GOT3 (cell line): ENCODE measurements around the gene SLX9.
"Not testable (repeated sequence)": the region's sequence is repeated elsewhere in the genome, so short reads cannot be mapped to it uniquely, and the experiment has no call there.

Source experiments
- DNase-seq: peaks from one replicate; lab custom pipeline; 2025; ENCODE audit warnings: mixed read lengths; lab: John Stamatoyannopoulos, UW

Gene SLX9

DNA sequence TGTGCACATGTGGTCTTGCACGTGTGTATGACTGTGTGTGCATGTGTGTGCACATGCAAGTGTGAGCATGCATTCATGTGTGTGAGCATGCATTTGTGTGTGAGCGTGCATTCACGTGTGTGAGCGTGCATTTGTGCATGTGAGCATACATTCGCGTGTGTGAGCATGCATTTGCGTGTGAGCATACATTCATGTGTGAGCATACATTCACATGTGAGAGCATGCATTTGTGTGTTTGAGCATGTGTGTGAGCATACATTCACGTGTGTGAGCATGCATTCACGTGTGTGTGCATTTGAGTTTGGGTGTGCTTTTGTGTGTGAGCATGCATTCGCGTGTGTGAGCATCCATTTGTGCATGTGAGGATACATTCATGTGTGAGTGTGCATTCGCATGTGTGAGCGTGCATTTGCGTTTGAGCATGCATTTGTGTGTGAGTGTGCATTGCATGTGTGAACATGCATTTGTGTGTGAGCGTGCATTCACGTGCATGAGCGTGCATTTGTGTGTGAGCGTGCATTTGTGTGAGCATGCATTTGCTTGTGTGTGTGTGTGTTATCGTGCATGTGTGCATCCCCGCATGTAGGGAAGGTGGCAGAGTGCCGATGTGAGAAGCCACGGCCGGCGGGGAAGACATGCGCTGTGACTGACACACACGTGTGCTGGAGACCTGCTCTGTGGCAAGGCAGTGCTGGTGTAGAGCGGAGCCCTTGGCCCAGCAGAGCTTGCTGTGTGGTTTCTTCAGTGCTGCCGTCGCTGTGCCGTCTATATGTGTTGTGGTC lies 37.4 kb upstream of the SLX9 start:
- DNase-seq = no peak

DNA sequence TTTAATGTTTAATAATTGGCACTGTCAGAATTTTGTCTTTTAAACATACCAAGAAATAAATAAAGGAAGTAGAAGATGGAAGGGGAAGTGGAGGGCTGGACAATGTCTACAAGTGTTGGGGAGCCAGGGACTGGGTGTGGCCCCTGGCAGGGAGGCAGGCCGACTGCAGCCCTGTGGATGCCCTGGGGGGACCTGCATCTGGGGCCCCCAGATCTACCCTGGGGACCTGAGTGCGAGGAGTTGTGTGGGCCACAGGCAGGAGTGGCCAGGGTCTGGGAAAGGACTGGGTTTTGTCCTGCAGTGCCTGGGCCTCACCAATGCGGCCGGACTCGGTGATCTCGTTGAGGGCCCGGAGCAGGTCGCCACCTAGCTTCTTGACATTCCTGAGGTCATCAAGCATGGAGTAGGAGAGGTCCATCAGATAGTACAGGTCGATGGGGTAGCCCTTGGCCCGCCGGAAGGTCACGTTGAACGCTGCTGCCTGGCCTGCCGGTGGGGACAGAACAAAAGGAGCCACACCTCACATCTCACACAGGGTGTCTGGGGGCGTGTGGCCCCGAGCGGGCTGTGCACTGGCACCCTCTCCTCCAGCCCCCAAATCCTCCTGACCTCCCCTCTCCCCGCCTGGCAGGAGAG lies 36.7 kb upstream of the SLX9 start:
- DNase-seq = no peak

DNA sequence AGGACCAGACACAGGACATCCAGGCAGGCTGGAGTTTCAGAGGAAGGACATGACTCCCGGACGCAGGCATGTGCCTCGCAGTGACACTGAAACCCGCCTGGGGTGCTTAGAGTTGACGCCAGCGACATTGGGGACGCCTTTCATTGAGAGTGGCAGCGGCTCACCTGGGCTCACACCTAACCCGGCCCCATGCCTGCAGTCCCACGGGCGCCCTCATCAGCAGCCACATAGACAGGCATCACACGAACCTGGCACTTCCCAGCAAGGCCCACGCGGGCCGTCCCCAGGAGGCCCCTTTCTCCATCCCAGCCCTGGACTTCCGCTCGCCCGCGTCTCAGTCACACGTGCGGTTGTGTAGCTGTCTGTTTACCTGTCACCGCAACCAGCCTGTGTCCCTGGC lies 36.1 kb upstream of the SLX9 start:
- no peak for DNase-seq

DNA sequence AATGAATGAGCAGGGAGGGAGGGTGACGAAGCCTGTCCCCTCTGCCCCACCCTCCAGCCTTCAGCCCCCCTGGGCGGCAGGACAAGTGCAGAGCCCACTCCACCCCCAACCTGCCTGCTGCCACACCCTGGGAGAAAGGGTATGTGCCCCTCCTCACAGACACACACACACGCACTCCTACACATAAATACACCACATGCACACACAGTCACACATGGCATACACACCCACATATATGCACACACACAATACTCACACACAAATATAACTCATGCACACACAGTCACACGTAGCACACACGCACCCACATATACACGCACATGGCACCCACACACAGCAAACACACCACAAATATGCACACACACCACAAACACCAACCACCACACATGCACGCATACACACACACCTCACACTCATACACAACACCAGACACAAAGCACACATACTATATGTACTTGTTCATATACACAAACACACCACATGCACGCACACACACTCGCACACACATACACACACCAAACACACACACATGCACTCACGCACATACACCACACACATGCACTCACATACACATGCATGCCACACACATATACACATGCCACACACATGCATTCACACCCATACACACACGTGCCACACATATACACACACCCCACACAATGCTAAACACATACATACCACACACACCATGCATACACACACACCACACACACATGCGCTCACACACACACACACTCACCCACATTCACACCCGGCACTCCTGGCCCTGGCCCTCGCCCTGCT lies 35.5 kb upstream of the SLX9 start:
- no peak for DNase-seq

DNA sequence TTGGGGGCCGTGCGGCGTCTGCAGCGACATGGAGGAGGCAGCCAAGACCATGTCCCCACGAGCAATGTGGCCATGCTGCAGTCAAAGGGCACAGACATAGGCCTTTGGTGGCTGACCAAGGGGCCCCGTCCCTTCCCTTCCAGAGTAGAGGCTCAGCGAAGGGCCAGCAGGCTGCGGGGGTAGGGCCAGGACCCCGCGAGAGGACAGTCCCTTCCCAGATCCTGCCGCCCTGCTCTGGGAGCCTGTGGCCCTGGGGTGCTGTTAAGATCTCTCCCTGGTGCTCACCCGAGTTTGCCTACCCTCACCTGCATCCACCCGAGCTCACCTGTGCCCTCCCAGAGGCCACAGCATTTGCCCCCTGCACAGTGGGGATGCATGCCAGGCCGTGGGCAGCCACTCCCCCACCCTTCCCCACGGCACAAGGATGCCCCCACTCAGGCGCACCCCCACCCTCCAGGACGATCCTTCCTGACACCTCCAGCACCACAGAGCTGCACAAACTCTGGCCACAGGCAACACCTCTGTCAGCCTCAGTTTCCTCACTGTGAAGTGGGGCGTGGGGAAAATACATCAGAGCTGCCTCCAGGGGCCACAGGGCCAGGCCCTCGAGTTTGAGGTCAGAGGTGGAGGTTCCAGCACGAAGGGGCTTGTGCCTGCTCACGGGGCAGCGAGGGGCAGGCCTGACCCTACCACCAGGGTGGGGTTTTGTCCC lies 34.7 kb upstream of the SLX9 start:
- no peak for DNase-seq

DNA sequence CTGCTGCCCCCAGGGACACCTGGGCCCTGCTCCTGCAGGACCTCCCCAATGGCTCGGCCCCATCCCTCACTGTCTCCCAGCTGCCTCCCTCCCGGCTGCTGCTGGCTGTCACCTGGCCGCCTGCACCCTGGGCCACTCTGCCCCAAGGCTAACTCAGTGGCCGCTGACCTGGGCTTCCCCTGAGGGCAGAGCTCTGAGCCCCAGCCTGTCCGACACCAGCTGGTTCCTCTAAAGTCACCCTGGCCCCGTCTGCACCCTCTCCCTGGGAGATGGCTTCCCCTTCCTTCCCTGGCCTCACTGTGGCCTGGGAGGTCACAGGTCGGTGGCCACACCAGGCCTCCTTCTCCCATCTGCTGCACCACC lies 34.1 kb upstream of the SLX9 start:
- no peak for DNase-seq

DNA sequence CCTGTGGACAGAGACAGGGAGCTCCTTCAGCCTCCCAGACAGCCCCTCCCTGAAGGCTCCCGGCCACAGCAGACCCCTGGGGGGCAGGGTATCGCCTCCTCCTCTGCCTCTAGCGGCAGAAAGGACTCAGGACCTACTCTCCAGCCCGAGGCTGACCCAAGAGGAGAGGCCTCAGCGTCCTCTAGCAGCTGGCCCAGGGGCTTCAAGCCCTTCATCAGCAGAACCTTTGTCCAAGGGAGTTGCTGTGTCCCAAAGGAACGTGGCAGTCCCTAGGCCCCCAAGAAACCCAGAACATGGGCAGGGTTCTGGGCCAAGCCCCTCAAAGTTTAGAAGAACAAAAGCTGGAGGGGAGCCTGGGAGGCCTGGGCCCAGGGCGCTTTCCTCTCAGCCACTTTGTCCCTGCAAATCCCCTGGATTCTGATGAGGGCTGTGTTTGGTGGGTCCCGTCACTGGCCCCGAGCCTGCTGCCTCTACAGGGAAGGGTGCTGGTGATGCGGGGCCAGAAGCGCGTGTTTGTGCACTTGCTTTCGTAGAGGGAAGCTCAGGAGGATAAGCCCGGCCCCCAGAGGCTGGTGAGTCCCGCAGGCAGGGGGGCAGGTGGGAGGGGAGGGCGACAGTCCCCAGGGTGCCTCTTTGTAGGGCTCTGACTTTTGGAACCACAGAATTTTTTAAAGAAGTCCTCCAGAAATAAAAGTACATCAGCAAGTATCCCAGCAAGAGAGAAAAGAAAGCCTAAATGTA lies 32.4 kb upstream of the SLX9 start:
- DNase-seq = no peak

DNA sequence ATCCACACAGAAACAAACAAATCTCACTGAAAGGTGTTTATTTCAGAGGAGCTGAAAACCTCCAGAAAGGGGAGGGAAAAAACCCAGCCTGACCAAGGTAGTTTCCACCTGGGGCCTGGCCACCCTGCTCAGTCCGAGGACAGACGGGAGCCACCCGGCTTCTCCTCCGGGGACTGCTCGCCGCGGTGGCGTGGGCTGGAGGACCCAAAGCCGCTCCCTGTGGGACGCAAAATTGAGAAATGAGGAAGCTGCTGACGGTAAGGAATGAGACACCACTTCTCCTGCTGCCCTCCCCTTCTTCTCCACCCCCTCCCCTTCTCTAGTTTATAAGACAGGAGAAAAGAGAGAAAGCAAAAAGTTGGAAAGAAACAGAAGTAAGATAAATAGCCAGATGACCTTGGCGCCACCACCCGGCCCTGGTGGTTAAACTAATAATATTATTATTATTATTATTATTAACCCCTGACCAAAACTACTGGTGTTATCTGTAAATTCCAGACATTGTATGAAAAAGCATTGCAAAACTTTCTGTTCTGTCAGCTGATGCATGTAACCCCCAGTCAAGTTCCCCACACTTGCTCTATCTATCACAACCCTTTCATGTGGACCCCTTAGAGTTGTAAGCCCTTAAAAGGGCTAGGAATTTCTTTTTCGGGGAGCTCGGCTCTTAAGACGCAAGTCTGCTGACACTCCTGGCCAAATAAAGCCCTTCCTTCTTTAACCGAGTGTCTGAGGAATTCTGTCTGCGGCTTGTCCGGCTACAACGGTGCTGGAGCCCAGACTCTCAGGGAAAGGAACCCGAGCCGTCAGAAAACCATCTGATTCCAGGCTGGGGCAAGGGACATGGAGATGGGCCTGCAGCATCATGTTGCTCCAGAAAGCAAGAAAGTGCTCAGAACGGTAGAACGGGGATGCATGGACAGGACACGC lies 31.6 kb upstream of the SLX9 start:
- no peak for DNase-seq

DNA sequence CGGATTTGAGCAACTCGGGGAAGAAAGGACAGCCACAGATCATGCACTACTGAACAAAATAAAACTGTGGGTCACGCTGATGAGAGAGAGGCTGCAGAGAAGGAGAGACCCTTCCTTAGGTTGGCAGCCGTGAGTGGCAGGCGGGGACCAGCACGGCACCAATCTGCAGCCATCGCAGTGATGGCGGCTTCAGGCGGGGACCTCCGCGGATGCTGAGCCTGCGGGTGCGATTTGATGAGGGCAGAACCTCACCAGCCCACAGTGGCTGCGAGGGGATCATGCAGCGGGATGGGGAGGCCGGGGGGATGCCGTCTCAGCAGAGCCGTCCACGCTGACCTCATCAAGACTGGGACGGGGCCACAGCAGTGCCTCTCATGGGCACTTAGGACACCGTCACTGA lies 30.9 kb upstream of the SLX9 start:
- DNase-seq = no peak

DNA sequence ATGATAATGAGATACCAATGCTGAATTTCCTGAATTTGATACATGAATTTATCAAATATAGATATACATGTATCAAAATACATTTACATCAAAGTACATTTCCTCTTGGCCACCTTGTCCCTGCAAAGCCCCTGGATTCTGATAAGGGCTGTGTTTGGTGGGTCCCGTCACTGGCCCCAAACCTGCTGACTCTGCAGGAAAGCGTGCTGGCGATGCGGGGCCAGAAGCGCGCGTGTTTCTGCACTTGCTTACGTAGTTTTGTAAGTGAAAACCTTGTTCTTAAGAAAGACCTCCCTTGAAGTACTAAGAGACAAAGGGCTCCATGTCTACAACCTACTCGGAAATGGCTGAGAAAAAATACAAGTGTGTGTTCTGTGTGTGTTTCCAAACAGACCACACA lies 30.1 kb upstream of the SLX9 start:
- no peak for DNase-seq

DNA sequence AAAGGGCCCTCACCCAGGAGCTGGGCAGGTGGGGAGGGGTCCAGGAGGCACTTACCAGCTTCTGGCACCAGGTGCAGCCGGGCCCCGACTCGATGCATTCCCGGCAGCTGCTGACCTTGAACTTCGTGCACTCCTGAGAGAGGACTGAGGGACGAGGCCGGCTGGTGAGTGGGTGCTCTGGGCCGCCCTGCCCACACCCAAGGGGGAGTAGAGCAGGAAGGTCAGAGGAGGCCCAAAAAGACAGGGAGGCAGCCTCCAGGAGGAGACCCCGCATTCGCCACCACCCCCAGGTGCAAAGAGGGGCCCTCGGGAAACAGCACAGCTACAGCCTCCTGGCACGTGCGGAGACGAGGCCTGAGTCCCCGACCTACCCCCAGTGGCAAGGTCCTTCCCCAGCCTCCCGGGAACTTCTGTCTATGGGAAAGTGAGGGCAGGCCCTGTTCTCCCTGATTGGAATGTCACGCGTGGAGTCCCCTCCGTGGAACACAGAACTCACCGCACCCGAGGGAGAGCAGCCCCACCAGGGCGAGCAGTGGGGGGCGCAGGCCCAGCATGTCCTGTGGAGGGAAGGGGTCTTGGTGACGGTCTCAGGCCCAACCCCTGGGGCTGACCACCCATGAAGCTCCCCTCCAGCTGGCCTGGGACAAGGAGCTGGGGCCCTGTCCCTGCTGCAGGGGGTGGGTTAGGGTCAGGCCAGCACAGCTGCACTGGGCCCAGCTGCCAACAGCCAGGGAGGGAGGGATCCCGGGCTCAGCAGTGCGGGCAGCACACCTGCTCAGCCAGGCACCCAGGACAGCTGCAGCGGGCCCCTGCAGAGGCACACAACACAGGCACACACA lies 29.4 kb upstream of the SLX9 start:
- DNase-seq = no peak

DNA sequence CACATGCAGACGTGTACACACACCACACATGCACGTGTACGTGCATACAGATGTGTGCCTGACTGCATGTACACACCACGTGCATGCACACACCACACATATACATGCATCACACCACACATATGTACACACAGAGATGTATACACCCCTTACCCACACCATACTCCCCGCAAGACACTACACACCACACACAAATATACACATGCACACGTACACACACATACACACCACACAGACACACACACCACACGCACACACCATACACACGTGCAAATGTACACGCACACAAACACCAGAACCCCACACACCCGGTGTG lies 28.8 kb upstream of the SLX9 start:
- DNase-seq = no peak

DNA sequence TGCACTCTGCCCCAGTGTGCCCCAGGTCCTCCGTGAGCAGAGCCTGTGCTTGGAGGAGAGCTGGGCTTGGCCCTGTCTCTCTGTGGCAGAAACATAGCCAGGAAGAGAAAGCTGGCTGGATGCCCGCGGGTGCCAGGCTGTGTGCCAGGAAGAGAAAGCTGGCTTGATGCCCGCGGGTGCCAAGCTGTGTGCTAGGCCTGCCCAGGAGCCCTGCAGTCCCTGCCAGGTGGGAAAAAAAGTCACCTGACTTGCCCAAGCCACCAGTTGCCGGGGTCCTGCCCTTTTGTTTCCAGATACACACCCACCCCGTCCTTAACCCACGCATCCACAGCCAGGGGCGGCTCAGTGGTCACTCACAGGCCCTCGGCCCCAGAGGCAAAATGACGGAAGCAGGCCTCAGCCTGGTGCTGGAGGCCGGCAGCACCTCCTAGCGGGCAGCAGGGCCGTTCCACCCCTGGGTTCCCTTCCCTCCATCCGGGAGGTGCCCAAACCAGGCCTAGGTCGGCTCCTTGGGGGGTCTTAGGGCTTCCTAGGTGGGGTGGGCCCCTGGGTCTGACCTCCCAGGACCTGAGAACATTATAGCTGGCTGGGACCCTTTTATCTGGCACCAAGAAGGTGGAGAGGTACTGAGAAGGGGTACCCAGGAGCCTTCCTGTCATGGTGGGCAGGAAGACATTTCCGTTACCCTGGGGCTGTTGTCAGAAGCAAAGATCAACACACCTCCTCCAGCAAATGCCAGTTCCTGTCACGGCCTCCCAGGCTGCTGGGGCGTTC lies 28.3 kb upstream of the SLX9 start:
- DNase-seq = no peak

DNA sequence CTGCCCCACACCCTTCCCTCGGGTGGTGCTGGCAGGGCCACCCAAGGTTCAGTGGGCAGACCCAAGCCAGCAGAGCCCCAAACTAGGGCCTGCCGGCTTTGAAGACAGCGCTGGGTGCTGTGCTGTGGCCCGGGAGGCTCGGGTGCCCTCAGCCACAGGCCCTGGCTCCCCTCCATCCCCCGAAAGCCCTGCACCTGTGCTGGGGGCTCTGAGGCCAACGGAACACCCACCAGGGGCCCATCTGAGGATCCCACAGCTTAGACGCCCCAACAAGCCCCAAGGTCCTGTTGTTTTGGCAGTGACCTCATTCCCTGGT lies 27.7 kb upstream of the SLX9 start:
- no peak for DNase-seq

DNA sequence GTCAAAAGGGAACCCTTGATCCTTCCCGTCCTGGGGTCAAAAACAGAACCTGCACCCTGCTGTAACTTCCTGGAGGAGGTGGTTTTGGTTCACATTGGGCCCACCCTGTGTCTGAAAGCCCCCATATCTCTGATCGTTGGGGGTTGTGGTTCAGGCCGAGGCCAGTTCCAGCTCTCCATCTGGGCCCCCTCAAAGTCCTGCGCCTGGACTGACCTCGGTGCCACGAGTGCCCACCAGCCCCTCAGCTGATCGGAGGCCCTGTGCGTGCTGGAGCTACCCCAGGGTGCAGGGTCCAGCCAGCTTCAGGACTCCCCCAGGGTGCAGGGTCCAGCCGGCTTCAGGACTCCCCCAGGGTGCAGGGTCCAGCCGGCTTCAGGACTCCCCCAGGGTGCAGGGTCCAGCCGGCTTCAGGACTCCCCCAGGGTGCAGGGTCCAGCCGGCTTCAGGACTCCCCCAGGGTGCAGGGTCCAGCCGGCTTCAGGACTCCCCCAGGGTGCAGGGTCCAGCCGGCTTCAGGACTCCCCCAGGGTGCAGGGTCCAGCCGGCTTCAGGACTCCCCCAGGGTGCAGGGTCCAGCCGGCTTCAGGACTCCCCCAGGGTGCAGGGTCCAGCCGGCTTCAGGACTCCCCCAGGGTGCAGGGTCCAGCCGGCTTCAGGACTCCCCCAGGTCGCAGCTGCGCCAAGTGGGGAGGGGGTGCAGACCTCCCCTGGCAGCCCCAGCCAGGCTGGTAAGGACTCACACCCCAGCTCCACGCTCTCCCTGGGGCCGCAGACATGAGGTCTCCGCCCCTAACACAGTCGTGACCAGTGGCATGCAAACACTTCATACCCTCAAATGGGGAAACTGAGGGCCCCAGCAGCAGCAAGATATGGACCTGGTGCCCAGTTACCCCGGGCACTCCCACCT lies 27.1 kb upstream of the SLX9 start:
- not testable (repeated sequence) for DNase-seq

DNA sequence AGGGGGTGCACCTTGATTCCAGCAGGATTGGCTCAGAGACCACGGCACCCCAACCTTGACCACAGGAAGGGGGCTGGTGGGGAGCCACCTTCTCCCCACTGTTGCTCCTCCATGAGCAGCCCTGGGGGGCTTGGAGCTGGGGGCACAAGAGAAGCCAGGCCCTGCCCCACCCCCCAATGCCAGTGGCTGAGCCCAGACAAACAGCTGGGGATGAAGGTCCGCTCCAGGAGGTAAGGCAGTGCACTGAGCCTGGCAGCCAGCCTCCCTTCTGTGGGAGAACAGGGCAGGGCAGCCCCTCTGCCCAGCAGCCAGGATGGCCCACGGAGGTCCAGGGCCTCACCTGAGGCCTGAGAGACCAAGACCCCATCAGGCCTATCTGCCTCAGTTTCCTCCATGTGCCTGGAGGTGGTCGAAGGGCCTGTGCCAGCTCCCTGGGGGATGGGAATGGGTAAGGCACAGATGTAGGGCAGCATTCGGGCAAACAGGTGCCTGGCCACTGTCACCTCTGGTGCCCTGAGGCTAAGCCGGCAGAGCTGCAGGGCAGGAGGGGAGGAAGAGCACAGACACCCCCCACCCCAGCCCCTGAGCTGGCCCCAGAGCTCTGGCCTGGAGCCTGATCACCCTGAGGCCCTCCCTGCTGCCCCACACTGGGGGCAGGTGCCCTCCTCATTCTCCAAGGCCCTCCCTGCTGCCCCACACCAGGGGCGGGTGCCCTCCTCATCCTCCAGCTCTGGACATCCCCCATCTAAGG lies 26.2 kb upstream of the SLX9 start:
- DNase-seq = no peak

DNA sequence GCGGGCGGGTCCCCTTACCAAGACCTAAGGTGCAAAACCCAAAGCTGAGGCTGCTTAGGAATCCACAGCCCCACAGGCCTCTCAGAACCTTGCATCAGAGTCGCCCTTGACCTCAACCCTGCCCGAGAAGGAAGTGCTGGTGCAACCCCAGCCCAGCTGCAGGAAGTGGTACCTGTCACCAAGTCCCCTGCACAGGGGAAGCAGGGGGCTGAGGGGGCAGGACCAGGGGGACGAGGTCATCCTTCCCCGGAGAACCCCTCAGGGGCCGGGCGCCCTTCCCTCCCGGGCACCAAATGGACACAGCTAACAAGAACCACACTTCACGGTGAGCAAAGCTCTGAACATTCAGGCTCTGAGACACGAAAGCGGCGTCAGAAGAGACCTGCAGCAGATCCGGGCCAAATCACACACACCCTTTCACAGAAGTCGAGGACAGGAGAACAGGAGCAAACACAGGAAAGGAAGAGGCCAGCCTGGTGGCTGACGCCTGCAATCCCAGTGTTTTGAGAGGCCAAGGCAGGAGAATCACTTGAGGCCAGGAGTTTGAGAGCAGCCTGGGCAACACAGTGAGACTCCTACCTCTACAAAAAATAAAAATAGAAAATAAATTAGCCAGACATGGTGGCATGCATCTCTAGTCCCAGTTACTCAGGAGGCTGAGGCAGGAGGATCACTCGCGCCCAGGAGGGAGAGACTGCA lies 25.5 kb upstream of the SLX9 start:
- DNase-seq = no peak
